Hematopoietic multipotent progenitor cell treated with erythropoietin and hydrocortisone succinate and interleukin-3 and kit ligand, for 8 days (in vitro differentiated cells): ENCODE data around the gene MUC3A.
"Not testable (repeated sequence)": the region's sequence is repeated elsewhere in the genome, so short reads cannot be mapped to it uniquely, and the experiment has no call there.

Experiments used
- DNase-seq: peaks from one replicate; pipeline ENCODE4 v3.0.0-alpha.2; 2015

The MUC3A gene

DNA sequence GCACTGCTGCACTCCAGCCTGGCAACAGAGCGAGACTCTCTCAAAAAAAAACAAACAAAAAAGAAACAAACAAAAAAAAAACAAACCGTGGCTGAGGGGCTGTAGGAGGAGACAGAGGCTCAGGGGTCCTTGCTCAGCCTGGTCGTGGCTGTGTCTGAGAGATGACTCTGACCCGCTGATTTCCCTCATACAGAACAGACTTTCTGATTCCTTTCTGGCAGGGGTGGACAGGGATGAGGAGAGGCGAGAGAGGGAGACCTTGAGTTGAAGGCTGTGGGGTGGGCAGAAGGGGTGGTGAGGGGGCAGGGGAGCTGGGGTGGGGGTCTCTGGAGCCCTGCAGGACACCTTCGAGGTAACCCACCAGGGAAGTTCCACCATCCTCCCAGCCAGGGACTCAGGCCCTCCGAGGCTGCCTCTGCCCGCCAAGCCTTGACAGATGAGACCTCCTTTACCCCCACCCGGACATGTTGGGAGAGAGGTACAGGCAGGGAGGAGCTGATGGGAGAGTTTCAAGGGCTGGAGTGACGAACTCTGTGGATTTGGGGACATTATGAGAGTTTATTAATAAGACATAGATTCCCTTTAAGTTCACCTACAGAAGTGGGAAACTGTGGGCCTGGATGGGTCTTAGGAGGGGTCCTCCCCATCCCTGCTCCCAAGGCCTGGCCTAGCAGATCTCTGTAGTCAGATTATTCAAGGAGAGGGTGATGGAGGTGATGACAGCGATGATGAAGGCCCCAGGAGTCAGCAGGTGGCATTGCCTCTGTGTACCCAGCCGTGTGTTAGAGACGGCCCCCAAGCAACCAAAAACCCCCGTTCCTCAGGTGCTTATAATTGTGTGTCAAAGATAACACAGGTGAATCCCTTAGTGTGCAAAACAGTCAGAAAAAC lies 22.0 kb downstream of the MUC3A start:
- no peak for DNase-seq

- DNase-seq: no peak
These were observed 22.6 kb downstream of the MUC3A start for GRCh38 chr7:100972002-100972347.

- no peak for DNase-seq
These were observed 24.7 kb downstream of the MUC3A start for GRCh38 chr7:100974021-100974420.

DNA sequence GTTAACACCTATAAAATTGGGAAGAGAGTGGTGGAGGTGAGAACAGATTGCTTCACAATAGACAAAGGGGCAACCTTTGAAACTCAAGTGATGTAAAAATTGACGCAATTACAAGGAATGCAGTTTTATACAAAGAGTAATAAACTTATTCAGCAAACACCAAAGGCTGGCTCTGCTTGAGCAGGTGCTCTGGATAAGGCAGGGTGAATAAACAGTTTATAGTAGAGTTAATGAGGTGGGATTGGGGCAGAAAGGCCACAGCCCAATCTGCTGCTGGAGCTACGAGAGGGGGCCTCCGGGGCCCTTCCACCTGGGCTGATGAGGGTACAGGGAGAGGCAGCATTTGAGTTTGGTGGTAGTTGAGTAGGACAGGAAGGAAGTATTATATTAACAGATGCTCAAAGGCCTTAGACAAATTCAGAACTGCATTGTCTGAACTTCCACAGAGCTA lies 26.1 kb downstream of the MUC3A start:
- DNase-seq: no peak

- DNase-seq: no peak
These were observed 29.0 kb downstream of the MUC3A start for GRCh38 chr7:100978300-100978699.

DNA sequence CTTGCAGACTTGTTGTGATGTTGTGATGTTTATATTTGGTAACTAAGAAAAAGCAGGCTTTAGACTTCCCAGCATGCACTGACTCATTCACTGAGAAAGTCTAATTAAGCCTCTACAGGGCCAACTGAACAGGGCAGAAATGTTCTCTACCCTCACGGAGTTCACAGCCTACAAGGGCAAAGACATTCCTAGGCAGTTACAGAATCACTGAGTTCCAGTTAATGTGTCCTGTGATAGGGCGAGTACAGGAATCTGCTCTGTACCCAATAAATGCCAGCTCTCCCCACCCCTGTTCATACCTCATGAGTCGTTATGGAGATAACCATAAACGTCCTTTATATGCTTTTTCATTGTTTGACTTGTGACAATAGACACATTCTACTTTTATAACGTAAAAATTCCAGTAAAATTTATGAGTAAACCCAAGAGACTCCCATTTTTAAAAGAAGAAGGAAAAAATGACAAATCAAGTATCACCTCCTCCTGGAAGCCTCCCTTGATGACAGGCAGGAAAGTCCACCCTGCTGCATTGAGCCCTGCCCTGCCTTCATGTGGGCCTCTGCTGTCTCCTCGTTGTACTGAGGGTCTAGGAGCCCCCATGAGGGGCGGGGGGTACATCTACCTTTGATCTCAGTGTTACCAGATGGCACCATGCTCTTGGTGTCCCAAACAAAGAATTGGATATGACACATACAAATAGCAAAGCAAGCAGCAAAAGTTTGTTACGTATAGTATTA lies 34.3 kb downstream of the MUC3A start:
- no peak for DNase-seq

- DNase-seq: not testable (repeated sequence)
These were observed 35.0 kb downstream of the MUC3A start for GRCh38 chr7:100984241-100984918.

GRCh38 chr7:100985033-100985797 lies 35.9 kb downstream of the MUC3A start:
- DNase-seq: not testable (repeated sequence)

- DNase-seq: no peak
These were observed 42.3 kb downstream of the MUC3A start for GRCh38 chr7:100991631-100992030.

- not testable (repeated sequence) for DNase-seq
These were observed 42.9 kb downstream of the MUC3A start for GRCh38 chr7:100992280-100992679.

GRCh38 chr7:100994671-100995070 lies 45.3 kb downstream of the MUC3A start:
- not testable (repeated sequence) for DNase-seq

GRCh38 chr7:100998530-100998929 lies 49.2 kb downstream of the MUC3A start:
- not testable (repeated sequence) for DNase-seq

- not testable (repeated sequence) for DNase-seq
These were observed 50.0 kb downstream of the MUC3A start for GRCh38 chr7:100999334-100999733.

DNA sequence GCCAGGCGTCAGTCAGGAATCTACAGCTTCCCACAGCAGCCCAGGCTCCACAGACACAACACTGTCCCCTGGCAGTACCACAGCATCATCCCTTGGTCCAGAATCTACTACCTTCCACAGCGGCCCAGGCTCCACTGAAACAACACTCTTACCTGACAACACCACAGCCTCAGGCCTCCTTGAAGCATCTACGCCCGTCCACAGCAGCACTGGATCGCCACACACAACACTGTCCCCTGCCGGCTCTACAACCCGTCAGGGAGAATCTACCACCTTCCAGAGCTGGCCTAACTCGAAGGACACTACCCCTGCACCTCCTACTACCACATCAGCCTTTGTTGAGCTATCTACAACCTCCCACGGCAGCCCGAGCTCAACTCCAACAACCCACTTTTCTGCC lies 50.7 kb downstream of the MUC3A start:
- not testable (repeated sequence) for DNase-seq

- not testable (repeated sequence) for DNase-seq
These were observed 53.0 kb downstream of the MUC3A start for GRCh38 chr7:101002333-101002732.

DNA sequence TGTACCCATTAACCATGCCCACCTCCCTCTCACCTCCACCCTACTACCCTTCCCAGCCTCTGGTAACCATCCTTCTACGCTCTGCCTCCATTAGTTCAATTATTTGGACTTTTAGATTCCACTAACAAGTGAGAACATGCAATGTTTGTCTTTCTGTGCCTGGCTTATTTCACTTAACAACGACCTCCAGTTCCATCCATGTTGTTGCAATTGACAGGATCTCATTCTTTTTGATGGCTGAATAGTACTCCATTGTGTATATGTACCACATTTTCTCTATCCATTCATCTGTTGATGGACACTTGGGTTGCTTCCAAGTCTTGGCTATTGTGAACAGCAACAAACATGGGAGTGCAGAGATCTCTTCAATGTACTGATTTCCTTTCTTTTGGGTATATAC lies 58.0 kb downstream of the MUC3A start:
- DNase-seq: not testable (repeated sequence)

DNA sequence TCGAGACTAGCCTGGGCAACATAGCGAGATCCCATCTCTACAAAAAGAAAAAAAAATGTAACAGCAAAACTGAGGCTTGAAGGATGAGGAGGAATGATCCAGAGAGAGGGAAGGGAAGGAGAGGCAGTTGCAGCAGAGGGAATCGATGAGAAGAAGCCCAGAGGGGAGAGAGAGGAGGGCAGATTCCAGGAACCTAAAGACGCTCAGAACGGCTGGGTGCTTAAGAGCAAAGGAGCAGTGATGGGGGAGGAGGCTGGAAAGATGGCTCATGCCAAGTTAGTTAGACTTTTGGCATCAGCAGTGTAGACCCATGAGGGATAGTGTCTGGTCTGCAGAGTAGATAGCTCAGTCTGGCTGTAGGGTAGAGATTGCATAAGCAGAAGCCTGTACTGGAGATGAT lies 60.3 kb downstream of the MUC3A start:
- DNase-seq: no peak

GRCh38 chr7:101012931-101013330 lies 63.6 kb downstream of the MUC3A start:
- DNase-seq: no peak

GRCh38 chr7:101015626-101016025 lies 66.3 kb downstream of the MUC3A start:
- DNase-seq: no peak

DNA sequence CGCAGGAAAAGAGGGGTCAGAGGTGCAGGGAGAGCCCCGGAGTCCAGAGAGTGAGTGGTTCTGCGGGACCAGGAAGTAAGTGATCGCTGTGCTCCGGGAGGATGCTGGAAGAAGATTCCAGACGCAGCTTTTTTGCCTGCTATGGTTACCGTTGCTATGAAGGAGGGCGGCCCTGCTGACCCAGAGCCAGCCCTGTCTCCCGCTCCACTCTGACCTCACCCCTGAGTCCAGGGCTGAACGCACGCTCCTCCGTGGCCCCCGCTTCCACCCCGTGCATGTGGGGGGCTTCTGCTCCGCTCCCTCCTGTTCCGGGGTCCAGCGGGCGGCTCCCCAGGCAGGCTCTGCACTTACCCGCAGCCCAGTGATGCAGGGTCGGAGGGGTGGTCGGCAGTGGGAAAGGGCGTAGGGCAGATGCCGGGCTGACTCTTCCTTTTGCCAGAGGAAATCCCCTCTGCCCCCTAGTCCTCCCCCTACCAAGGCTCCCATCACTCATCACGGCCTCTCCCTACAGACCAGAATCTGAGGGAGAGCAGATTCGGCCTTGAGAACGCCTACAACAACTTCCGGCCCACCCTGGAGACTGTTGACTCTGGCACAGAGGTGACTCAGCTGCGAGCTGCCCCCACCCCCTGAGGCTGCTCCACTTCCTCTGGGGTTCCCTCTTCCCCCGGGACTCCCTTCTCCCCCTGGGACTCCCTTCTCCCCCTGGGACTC lies 67.9 kb downstream of the MUC3A start:
- peak; percentile 35 for DNase-seq
